Fibroblast of lung (primary cell): ENCODE results near the gene DOCK8.

ENCODE experiments used
- EZH2 ChIP-seq: IDR thresholded peaks from 2 replicates; pipeline ENCODE4 v1.5.1; 2012; ENCODE audit warnings: low read length, control low read depth, mild to moderate bottlenecking; ENCODE audit errors: missing control alignments
- TF ChIP-seq, protein P1 (sequence below), 2 donors: IDR thresholded peaks in 1 of 2; conservative IDR thresholded peaks in 1 of 2; 1 replicate in 1 of 2; 2 replicates in 1 of 2; pipeline ENCODE4 v1.5.1; 2011 to 2012; ENCODE audit warnings: low read length in 2 of 2, control low read depth in 1 of 2, inconsistent platforms in 1 of 2, low read depth in 1 of 2, mild to moderate bottlenecking in 1 of 2

DNA sequence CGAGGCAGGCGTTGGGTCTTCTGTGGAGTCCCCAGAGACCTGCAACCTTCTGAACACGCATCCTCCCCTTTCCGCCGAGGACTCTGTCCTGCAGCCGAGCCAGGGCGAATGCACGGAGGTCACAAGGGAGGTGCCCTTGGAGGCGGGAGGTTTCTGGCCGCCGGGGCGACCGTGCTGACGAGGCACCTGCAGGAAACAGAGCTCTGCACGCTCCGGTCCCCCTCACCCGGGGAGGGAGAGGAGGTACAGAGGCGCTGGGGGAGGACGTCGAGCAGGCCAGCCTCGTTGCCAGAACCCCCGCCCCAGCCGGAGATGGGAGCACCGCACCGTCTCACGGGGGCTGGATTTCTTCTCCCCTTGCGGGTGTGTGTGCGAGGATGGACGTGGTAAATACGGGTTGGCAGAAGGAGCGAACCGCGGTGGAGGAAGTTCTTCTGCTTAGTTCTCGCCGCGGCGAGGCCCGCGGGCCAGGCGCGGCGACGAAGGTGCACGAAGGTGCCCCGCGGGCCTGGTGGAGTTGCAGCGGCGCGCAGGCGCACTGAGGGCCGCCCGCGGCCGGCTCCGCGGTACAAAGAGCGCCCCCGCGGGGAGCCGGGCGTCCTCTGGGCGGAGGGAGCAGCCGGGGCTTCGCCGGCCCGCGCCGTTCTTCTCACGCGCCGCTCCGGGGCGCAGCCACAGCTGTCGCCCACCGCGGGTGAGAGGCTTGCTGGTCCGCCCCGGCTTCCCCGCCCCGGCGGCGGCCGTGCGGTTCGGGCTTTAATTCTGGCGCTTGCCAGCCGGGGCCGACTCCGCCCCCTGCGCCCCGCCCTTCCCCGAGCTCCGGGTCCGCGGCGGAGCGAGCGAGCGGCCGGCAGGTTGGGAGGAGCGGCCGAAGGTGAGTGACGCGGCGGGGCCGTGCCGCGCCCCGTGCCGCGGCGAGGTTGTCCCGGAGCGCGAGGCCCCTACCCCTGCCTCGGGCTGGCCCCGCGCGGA is 289.5 kb downstream of the DOCK8 start, which contains the start of gene KANK1:
- TF ChIP-seq, protein P1, sequence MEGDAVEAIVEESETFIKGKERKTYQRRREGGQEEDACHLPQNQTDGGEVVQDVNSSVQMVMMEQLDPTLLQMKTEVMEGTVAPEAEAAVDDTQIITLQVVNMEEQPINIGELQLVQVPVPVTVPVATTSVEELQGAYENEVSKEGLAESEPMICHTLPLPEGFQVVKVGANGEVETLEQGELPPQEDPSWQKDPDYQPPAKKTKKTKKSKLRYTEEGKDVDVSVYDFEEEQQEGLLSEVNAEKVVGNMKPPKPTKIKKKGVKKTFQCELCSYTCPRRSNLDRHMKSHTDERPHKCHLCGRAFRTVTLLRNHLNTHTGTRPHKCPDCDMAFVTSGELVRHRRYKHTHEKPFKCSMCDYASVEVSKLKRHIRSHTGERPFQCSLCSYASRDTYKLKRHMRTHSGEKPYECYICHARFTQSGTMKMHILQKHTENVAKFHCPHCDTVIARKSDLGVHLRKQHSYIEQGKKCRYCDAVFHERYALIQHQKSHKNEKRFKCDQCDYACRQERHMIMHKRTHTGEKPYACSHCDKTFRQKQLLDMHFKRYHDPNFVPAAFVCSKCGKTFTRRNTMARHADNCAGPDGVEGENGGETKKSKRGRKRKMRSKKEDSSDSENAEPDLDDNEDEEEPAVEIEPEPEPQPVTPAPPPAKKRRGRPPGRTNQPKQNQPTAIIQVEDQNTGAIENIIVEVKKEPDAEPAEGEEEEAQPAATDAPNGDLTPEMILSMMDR (conservative IDR thresholded peaks at IDR 0.05 in 1 of 2, IDR thresholded peaks at IDR 0.05 in 1 of 2; ENCODE audit: low read depth in 1 of 2, low read length in 2 of 2), result peak in 1 of 2 donors; percentile 15
- TF ChIP-seq EZH2, result no peak
